HG03135 (cell line): ENCODE measurements around the gene TTLL7.
"Not testable (repeated sequence)": the region's sequence is repeated elsewhere in the genome, so short reads cannot be mapped to it uniquely, and the experiment has no call there.

Experiments used
- ATAC-seq: cut with Tn5 transposase; IDR thresholded peaks from one replicate; pipeline ENCODE4 v1.9.1; 2021; ENCODE audit warnings: mild to moderate bottlenecking, moderate library complexity; ENCODE audit not compliant: unreplicated experiment

Gene TTLL7

GRCh38 chr1:83996191-83996590, 2.7 kb downstream of the TTLL7 start:
- no peak for ATAC-seq

GRCh38 chr1:83995649-83996048, 3.3 kb downstream of the TTLL7 start:
- ATAC-seq: no peak

GRCh38 chr1:83994111-83994510, 4.8 kb downstream of the TTLL7 start:
- ATAC-seq: no peak

GRCh38 chr1:83990734-83991133, 8.2 kb downstream of the TTLL7 start:
- ATAC-seq: no peak

- no peak for ATAC-seq
Measured at GRCh38 chr1:83985048-83985447, 13.9 kb downstream of the TTLL7 start.

- ATAC-seq: not testable (repeated sequence)
Measured at GRCh38 chr1:83983918-83984317, 15.0 kb downstream of the TTLL7 start.

- ATAC-seq: no peak
Measured at GRCh38 chr1:83978056-83978455, 20.9 kb downstream of the TTLL7 start.

- no peak for ATAC-seq
Measured at GRCh38 chr1:83976920-83977319, 22.0 kb downstream of the TTLL7 start.

GRCh38 chr1:83970802-83971201, 28.1 kb downstream of the TTLL7 start:
- no peak for ATAC-seq

GRCh38 chr1:83970114-83970513, 28.8 kb downstream of the TTLL7 start:
- no peak for ATAC-seq

GRCh38 chr1:83967336-83967735, 31.6 kb downstream of the TTLL7 start:
- no peak for ATAC-seq

- no peak for ATAC-seq
Measured at GRCh38 chr1:83964153-83964552, 34.8 kb downstream of the TTLL7 start.

- no peak for ATAC-seq
Measured at GRCh38 chr1:83961571-83962295, 37.2 kb downstream of the TTLL7 start.

- no peak for ATAC-seq
Measured at GRCh38 chr1:83960669-83961277, 38.2 kb downstream of the TTLL7 start.

- ATAC-seq: no peak
Measured at GRCh38 chr1:83959824-83960498, 39.0 kb downstream of the TTLL7 start.

GRCh38 chr1:83958704-83959103, 40.2 kb downstream of the TTLL7 start:
- ATAC-seq: no peak

GRCh38 chr1:83954166-83954823, 44.6 kb downstream of the TTLL7 start:
- no peak for ATAC-seq

GRCh38 chr1:83950106-83950661, 48.7 kb downstream of the TTLL7 start:
- no peak for ATAC-seq

GRCh38 chr1:83942914-83943313, 56.0 kb downstream of the TTLL7 start:
- no peak for ATAC-seq

GRCh38 chr1:83934550-83934949, 64.4 kb downstream of the TTLL7 start:
- no peak for ATAC-seq

- ATAC-seq: no peak
Measured at GRCh38 chr1:83932693-83933092, 66.2 kb downstream of the TTLL7 start.
